GM23338 (cell line): Measurements from ENCODE around the gene GJC2. TPM values are rescaled to one million over a fixed set of nuclear protein-coding genes. Genes with fewer than 3 reads are reported as not detected.
"Not testable (repeated sequence)": the region's sequence is repeated elsewhere in the genome, so short reads cannot be mapped to it uniquely, and the experiment has no call there.

Experiments used
- ATAC-seq: fragments of 200-7000 bp; cut with Tn5 transposase; 3 replicates; pipeline ENCODE4 v1.9.1; 2020
- DNase-seq: peaks from one replicate; pipeline ENCODE4 v3.0.0-alpha.2; 2015; ENCODE audit warnings: low spot score
- H2AFZ ChIP-seq: fragments of 200-600 bp; sonication (generic); 2 replicates; pipeline ENCODE4 v1.8.0; 2016; ENCODE audit warnings: antibody characterized with exemption, mild to moderate bottlenecking, moderate library complexity
- H3F3A ChIP-seq: fragments of 200-600 bp; sonication (generic); replicated peaks from 2 replicates; pipeline ENCODE4 v1.8.0; 2017; ENCODE audit warnings: antibody characterized with exemption, mixed run types, low read depth
- H3K27ac ChIP-seq: fragments of 200-600 bp; sonication (generic); 2 replicates; pipeline ENCODE4 v1.6.1; 2016; ENCODE audit warnings: low read depth
- H3K27me3 ChIP-seq: fragments of 200-600 bp; sonication (generic); 2 replicates; pipeline ENCODE4 v1.8.0; 2016; ENCODE audit warnings: mild to moderate bottlenecking, mixed run types, moderate library complexity; ENCODE audit not compliant: insufficient read depth
- H3K36me3 ChIP-seq: fragments of 200-600 bp; sonication (generic); 2 replicates; pipeline ENCODE4 v1.8.0; 2016; ENCODE audit warnings: mild to moderate bottlenecking; ENCODE audit not compliant: insufficient read depth
- H3K4me1 ChIP-seq: fragments of 200-600 bp; sonication (generic); 2 replicates; pipeline ENCODE4 v1.8.0; 2016; ENCODE audit warnings: mild to moderate bottlenecking, moderate library complexity; ENCODE audit not compliant: insufficient read depth
- H3K4me2 ChIP-seq: fragments of 200-600 bp; sonication (generic); 2 replicates; pipeline ENCODE4 v1.7.1; 2017; ENCODE audit warnings: mixed run types
- H3K4me3 ChIP-seq: fragments of 200-600 bp; sonication (generic); 2 replicates; pipeline ENCODE4 v1.6.1; 2016; ENCODE audit warnings: mixed run types
- H3K79me2 ChIP-seq: fragments of 200-600 bp; sonication (generic); replicated peaks from 2 replicates; pipeline ENCODE4 v1.8.0; 2017; ENCODE audit warnings: mild to moderate bottlenecking; ENCODE audit not compliant: insufficient read depth
- H3K9me2 ChIP-seq: fragments of 200-600 bp; sonication (generic); 2 replicates; pipeline ENCODE4 v1.8.0; 2017; ENCODE audit not compliant: insufficient read depth
- H4K20me1 ChIP-seq: fragments of 200-600 bp; sonication (generic); replicated peaks from 2 replicates; pipeline ENCODE4 v1.8.0; 2017; ENCODE audit warnings: mild to moderate bottlenecking; ENCODE audit not compliant: insufficient read depth
- H3K27ac Mint-ChIP-seq: 2 replicates; pipeline ENCODE4 v1.8.0; 2020; ENCODE audit warnings: inconsistent platforms, mild to moderate bottlenecking, moderate library complexity, mixed read lengths
- H3K27me3 Mint-ChIP-seq: 3 replicates; pipeline ENCODE4 v1.8.0; 2022; ENCODE audit warnings: low read depth, mild to moderate bottlenecking, moderate library complexity, mixed read lengths, inconsistent platforms; ENCODE audit not compliant: insufficient read depth, poor library complexity
- H3K36me3 Mint-ChIP-seq: 3 replicates; pipeline ENCODE4 v1.8.0; 2021; ENCODE audit warnings: low read depth, mild to moderate bottlenecking, inconsistent platforms, moderate library complexity, mixed read lengths
- H3K4me1 Mint-ChIP-seq: 3 replicates; pipeline ENCODE4 v1.8.0; 2020; ENCODE audit warnings: mild to moderate bottlenecking, inconsistent platforms, mixed read lengths
- H3K4me3 Mint-ChIP-seq: 3 replicates; pipeline ENCODE4 v1.8.0; 2021; ENCODE audit warnings: moderate library complexity, mild to moderate bottlenecking, inconsistent platforms, mixed read lengths
- H3K9me3 Mint-ChIP-seq: 3 replicates; pipeline ENCODE4 v1.8.0; 2020; ENCODE audit warnings: moderate library complexity, mild to moderate bottlenecking, inconsistent platforms, mixed read lengths
- JUNB ChIP-seq: IDR thresholded peaks from one replicate; pipeline ENCODE4 v1.6.1; 2016; ENCODE audit warnings: antibody characterized with exemption; ENCODE audit not compliant: unreplicated experiment
- NANOG ChIP-seq: IDR thresholded peaks from 2 replicates; pipeline ENCODE4 v1.6.1; 2016; ENCODE audit warnings: antibody characterized with exemption, borderline replicate concordance
- ZNF462 ChIP-seq: fragments of 250-450 bp; sonication (Bioruptor Pico); IDR thresholded peaks from 2 replicates; pipeline ENCODE4 v1.5.0; 2020; ENCODE audit warnings: mild to moderate bottlenecking, moderate library complexity
- polyA plus RNA-seq: library from polyadenylated mRNA; unstranded; fragments of >200 nt; fragmentation: Nextera tagmentation; extraction: Ambion mirVana; gene quantifications from 2 replicates; pipeline ENCODE4 v1.2.1, GENCODE V29; 2016
- total RNA-seq: library from RNA; depleted of rRNA; stranded (reverse); fragments of >200 nt; shearing (Covaris generic); gene quantifications from 2 replicates; pipeline ENCODE4 v1.2.3, GENCODE V29; 2014

GJC2 gene
- total and polyA plus RNA-seq, 2 experiments from 2014 or later: 0.15 to 1.2 TPM

- not testable (repeated sequence) for H3F3A ChIP-seq, H4K20me1 ChIP-seq, H3K27me3 ChIP-seq, H3K4me1 ChIP-seq, H3K36me3 ChIP-seq, H3K27ac ChIP-seq, H3K4me1 Mint-ChIP-seq, H3K79me2 ChIP-seq, H3K4me3 Mint-ChIP-seq, H3K9me2 ChIP-seq, H3K36me3 Mint-ChIP-seq, H3K27ac Mint-ChIP-seq, H3K9me3 Mint-ChIP-seq, H3K4me2 ChIP-seq, H3K4me3 ChIP-seq, H2AFZ ChIP-seq, H3K27me3 Mint-ChIP-seq
- peak; percentile 73 for ATAC-seq
- peak; percentile 39 for DNase-seq
Measured at GRCh38 chr1:228173528-228174481, 24.1 kb downstream of the GJC2 start.

DNA sequence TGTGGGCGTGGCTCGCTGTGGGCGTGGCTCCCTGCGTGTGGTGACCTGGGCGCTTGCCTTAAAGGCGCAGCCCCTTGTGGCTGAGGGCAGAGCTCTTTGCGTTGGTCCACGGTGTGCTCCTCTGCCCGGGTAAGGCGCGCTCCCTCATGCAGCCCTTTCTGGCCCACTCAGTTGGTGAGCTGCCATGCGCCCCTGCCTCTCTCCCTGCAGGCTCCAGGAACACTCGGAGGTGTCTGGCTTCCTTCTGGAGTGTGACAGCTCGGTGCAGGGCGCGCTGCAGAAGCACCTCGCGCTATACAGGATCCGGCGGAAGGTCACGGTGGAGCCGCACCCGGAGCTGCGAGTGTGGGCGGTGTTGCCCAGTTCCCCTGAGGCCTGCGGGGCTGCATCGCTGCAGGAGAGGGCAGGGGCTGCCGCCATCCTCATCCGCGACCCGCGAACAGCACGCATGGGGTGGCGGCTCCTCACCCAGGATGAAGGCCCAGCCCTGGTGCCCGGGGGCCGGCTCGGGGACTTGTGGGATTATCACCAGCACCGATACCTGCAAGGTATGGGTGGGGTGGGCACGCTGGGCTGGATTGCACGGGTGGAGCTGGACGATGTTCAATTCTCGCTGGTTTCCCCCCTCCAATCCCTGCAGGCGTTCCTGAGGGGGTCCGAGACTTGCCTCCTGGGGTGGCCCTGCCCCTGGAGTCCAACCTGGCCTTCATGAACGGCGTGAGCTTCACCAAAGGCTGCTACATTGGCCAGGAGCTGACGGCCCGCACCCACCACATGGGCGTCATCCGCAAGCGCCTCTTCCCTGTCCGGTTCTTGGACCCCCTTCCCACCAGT, 25.0 kb downstream of the GJC2 start:
- Histone ChIP-seq H3K4me3 (peak overlapping the region; percentile 32; the same call in 1 of the 2 replicates), H3K4me2 (peak overlapping the region; percentile 48; the same call in 1 of the 2 replicates)
- peaks cover 2% of the 10 kb centered on the region; the same call in 1 of the 3 replicates for H3K36me3 Mint-ChIP-seq

More for the DNA sequence above, 25.0 kb downstream of the GJC2 start:
- H3K36me3 ChIP-seq: no peaks in the 10 kb centered on the region
- Mint-ChIP-seq H3K27ac (no peak overlapping the region), H3K4me3 (no peak overlapping the region), H3K4me1 (no peaks in the 10 kb centered on the region; the same call in 2 of the 3 replicates), H3K27me3 (peaks cover 2% of the 10 kb centered on the region), H3K9me3 (no peaks in the 10 kb centered on the region; the same call in 2 of the 3 replicates)
- TF ChIP-seq JUNB: no peak
- no peak for TF ChIP-seq ZNF462 (CRISPR knock-in tag)
- no peak for TF ChIP-seq NANOG
- no peaks in the 10 kb centered on the region for H3K27me3 ChIP-seq
- H3K9me2 ChIP-seq: no peaks in the 10 kb centered on the region
- DNase-seq (peak; percentile 74), ATAC-seq (peak; percentile 89)
- no peaks in the 10 kb centered on the region; the same call in 1 of the 2 replicates for H4K20me1 ChIP-seq
- no peak overlapping the region for H3K27ac ChIP-seq
- H3K4me1 ChIP-seq: no peaks in the 10 kb centered on the region
- no peak overlapping the region for H2AFZ ChIP-seq
- H3K79me2 ChIP-seq: peaks cover 3% of the 10 kb centered on the region; the same call in 1 of the 2 replicates
- peaks cover 4% of the 10 kb centered on the region; the same call in 1 of the 2 replicates for H3F3A ChIP-seq
